ENCODE data around the gene RASAL2. TPM values are rescaled to one million over a fixed set of nuclear protein-coding genes. Genes with fewer than 3 reads are reported as not detected.

RASAL2 gene
- total and polyA plus RNA-seq, 2 of the 13 experiments (the other 11 are each of a cell fraction or from before 2014, with no cell fraction given): 5.4 to 5.9 TPM

DNA sequence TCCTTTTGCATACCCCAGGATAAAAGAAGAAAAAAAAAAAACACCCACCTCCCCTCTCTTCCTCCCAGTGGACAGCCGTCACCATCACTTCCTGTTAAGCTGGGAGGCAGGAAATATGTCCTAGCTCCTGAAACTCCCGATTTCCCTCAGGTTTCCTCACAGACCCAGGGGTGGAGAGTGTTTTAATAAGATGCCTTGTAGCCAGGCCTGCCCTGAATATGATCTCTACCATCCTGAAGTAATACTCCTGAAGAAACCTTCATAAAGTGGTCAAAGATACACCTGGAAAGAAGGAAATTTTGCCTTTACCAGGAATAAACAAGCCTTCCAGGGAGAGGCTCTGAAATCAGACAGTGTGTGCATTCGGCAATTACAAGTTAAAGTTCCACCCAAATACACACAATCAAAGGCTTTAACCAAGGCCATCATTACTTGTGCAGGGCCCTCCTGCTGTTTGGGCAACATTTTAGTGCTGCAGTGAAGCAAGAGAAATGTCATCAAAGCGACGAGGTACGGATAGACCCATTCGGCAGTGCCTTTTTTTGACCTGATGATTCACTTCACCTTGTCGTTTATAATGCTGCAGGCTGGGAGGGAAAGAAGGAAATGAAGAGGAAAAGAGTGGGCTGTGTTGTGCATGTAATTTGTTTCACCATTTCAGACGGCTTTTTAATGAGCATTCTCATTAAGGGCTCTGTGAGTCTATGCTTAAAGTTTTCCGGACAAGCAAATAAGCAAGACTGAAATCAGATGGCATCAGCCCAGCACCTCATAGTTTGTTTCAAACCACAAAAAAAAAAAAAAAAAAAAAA, 41.0 kb upstream of the RASAL2 start (continued):
- TF ChIP-seq TCF7 (IDR thresholded peaks at IDR 0.05; ENCODE audit: low read depth) (peak; percentile 90), ZNF83 (CRISPR knock-in tag; IDR thresholded peaks at IDR 0.05; ENCODE audit: borderline replicate concordance) (no peak), ZNF431 (CRISPR knock-in tag; IDR thresholded peaks at IDR 0.05; ENCODE audit: borderline replicate concordance, low read depth) (no peak), NRL (CRISPR knock-in tag; IDR thresholded peaks at IDR 0.05; ENCODE audit: borderline replicate concordance) (no peak), NFATC3 (CRISPR knock-in tag; IDR thresholded peaks at IDR 0.05) (no peak), RFX3 (CRISPR knock-in tag; IDR thresholded peaks at IDR 0.05) (no peak), NAIF1 (CRISPR knock-in tag; IDR thresholded peaks at IDR 0.05; ENCODE audit: borderline replicate concordance) (no peak), HNRNPK (IDR thresholded peaks at IDR 0.05; ENCODE audit: low read depth, low read length, poor library complexity, severe bottlenecking) (no peak), PAF1 (CRISPR knock-in tag; IDR thresholded peaks at IDR 0.05) (no peak), ZNF207 (IDR thresholded peaks at IDR 0.05; ENCODE audit: borderline replicate concordance) (no peak), SPEN (CRISPR knock-in tag; IDR thresholded peaks at IDR 0.05; ENCODE audit: low read depth) (no peak), ZBTB38 (CRISPR knock-in tag; IDR thresholded peaks at IDR 0.05) (no peak), ZNF343 (CRISPR knock-in tag; IDR thresholded peaks at IDR 0.05) (no peak), GPN1 (CRISPR knock-in tag; IDR thresholded peaks at IDR 0.05; ENCODE audit: borderline replicate concordance) (no peak), ZNF337 (CRISPR knock-in tag; IDR thresholded peaks at IDR 0.05; ENCODE audit: borderline replicate concordance, low read depth) (no peak), NCOR1 (IDR thresholded peaks at IDR 0.05; ENCODE audit: borderline replicate concordance, low read length) (peak; percentile 52; the same call in 1 of the 2 replicates)
- TF ChIP-seq, protein P1, sequence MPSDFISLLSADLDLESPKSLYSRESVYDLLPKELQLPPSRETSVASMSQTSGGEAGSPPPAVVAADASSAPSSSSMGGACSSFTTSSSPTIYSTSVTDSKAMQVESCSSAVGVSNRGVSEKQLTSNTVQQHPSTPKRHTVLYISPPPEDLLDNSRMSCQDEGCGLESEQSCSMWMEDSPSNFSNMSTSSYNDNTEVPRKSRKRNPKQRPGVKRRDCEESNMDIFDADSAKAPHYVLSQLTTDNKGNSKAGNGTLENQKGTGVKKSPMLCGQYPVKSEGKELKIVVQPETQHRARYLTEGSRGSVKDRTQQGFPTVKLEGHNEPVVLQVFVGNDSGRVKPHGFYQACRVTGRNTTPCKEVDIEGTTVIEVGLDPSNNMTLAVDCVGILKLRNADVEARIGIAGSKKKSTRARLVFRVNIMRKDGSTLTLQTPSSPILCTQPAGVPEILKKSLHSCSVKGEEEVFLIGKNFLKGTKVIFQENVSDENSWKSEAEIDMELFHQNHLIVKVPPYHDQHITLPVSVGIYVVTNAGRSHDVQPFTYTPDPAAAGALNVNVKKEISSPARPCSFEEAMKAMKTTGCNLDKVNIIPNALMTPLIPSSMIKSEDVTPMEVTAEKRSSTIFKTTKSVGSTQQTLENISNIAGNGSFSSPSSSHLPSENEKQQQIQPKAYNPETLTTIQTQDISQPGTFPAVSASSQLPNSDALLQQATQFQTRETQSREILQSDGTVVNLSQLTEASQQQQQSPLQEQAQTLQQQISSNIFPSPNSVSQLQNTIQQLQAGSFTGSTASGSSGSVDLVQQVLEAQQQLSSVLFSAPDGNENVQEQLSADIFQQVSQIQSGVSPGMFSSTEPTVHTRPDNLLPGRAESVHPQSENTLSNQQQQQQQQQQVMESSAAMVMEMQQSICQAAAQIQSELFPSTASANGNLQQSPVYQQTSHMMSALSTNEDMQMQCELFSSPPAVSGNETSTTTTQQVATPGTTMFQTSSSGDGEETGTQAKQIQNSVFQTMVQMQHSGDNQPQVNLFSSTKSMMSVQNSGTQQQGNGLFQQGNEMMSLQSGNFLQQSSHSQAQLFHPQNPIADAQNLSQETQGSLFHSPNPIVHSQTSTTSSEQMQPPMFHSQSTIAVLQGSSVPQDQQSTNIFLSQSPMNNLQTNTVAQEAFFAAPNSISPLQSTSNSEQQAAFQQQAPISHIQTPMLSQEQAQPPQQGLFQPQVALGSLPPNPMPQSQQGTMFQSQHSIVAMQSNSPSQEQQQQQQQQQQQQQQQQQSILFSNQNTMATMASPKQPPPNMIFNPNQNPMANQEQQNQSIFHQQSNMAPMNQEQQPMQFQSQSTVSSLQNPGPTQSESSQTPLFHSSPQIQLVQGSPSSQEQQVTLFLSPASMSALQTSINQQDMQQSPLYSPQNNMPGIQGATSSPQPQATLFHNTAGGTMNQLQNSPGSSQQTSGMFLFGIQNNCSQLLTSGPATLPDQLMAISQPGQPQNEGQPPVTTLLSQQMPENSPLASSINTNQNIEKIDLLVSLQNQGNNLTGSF (CRISPR knock-in tag; IDR thresholded peaks at IDR 0.05): no peak
- TF ChIP-seq, protein P2, sequence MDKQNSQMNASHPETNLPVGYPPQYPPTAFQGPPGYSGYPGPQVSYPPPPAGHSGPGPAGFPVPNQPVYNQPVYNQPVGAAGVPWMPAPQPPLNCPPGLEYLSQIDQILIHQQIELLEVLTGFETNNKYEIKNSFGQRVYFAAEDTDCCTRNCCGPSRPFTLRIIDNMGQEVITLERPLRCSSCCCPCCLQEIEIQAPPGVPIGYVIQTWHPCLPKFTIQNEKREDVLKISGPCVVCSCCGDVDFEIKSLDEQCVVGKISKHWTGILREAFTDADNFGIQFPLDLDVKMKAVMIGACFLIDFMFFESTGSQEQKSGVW (CRISPR knock-in tag; IDR thresholded peaks at IDR 0.05; ENCODE audit: borderline replicate concordance): no peak

Measured in HepG2 (cell line).